GM23338 (cell line): ENCODE data around the gene NRL. TPM values are rescaled to one million over a fixed set of nuclear protein-coding genes. Genes with fewer than 3 reads are reported as not detected.

ENCODE experiments used
- ATAC-seq: fragments of 200-7000 bp; cut with Tn5 transposase; 3 replicates; pipeline ENCODE4 v1.9.1; 2020
- DNase-seq: peaks from one replicate; pipeline ENCODE4 v3.0.0-alpha.2; 2015; ENCODE audit warnings: low spot score
- H2AFZ ChIP-seq: fragments of 200-600 bp; sonication (generic); 2 replicates; pipeline ENCODE4 v1.8.0; 2016; ENCODE audit warnings: antibody characterized with exemption, mild to moderate bottlenecking, moderate library complexity
- H3F3A ChIP-seq: fragments of 200-600 bp; sonication (generic); replicated peaks from 2 replicates; pipeline ENCODE4 v1.8.0; 2017; ENCODE audit warnings: antibody characterized with exemption, mixed run types, low read depth
- H3K27ac ChIP-seq: fragments of 200-600 bp; sonication (generic); 2 replicates; pipeline ENCODE4 v1.6.1; 2016; ENCODE audit warnings: low read depth
- H3K27me3 ChIP-seq: fragments of 200-600 bp; sonication (generic); 2 replicates; pipeline ENCODE4 v1.8.0; 2016; ENCODE audit warnings: mild to moderate bottlenecking, mixed run types, moderate library complexity; ENCODE audit not compliant: insufficient read depth
- H3K36me3 ChIP-seq: fragments of 200-600 bp; sonication (generic); 2 replicates; pipeline ENCODE4 v1.8.0; 2016; ENCODE audit warnings: mild to moderate bottlenecking; ENCODE audit not compliant: insufficient read depth
- H3K4me1 ChIP-seq: fragments of 200-600 bp; sonication (generic); 2 replicates; pipeline ENCODE4 v1.8.0; 2016; ENCODE audit warnings: mild to moderate bottlenecking, moderate library complexity; ENCODE audit not compliant: insufficient read depth
- H3K4me2 ChIP-seq: fragments of 200-600 bp; sonication (generic); 2 replicates; pipeline ENCODE4 v1.7.1; 2017; ENCODE audit warnings: mixed run types
- H3K4me3 ChIP-seq: fragments of 200-600 bp; sonication (generic); 2 replicates; pipeline ENCODE4 v1.6.1; 2016; ENCODE audit warnings: mixed run types
- H3K79me2 ChIP-seq: fragments of 200-600 bp; sonication (generic); replicated peaks from 2 replicates; pipeline ENCODE4 v1.8.0; 2017; ENCODE audit warnings: mild to moderate bottlenecking; ENCODE audit not compliant: insufficient read depth
- H3K9me2 ChIP-seq: fragments of 200-600 bp; sonication (generic); 2 replicates; pipeline ENCODE4 v1.8.0; 2017; ENCODE audit not compliant: insufficient read depth
- H4K20me1 ChIP-seq: fragments of 200-600 bp; sonication (generic); replicated peaks from 2 replicates; pipeline ENCODE4 v1.8.0; 2017; ENCODE audit warnings: mild to moderate bottlenecking; ENCODE audit not compliant: insufficient read depth
- H3K27ac Mint-ChIP-seq: 2 replicates; pipeline ENCODE4 v1.8.0; 2020; ENCODE audit warnings: inconsistent platforms, mild to moderate bottlenecking, moderate library complexity, mixed read lengths
- H3K27me3 Mint-ChIP-seq: 3 replicates; pipeline ENCODE4 v1.8.0; 2022; ENCODE audit warnings: low read depth, mild to moderate bottlenecking, moderate library complexity, mixed read lengths, inconsistent platforms; ENCODE audit not compliant: insufficient read depth, poor library complexity
- H3K36me3 Mint-ChIP-seq: 3 replicates; pipeline ENCODE4 v1.8.0; 2021; ENCODE audit warnings: low read depth, mild to moderate bottlenecking, inconsistent platforms, moderate library complexity, mixed read lengths
- H3K4me1 Mint-ChIP-seq: 3 replicates; pipeline ENCODE4 v1.8.0; 2020; ENCODE audit warnings: mild to moderate bottlenecking, inconsistent platforms, mixed read lengths
- H3K4me3 Mint-ChIP-seq: 3 replicates; pipeline ENCODE4 v1.8.0; 2021; ENCODE audit warnings: moderate library complexity, mild to moderate bottlenecking, inconsistent platforms, mixed read lengths
- H3K9me3 Mint-ChIP-seq: 3 replicates; pipeline ENCODE4 v1.8.0; 2020; ENCODE audit warnings: moderate library complexity, mild to moderate bottlenecking, inconsistent platforms, mixed read lengths
- CREB1 ChIP-seq: fragments of 250-450 bp; sonication (Bioruptor Pico); IDR thresholded peaks from 2 replicates; pipeline ENCODE4 v1.5.0; 2020; ENCODE audit warnings: low read depth, mild to moderate bottlenecking, moderate library complexity
- ETS1 ChIP-seq: IDR thresholded peaks from 2 replicates; pipeline ENCODE4 v1.6.1; 2016; ENCODE audit warnings: antibody characterized with exemption
- EZH2 ChIP-seq: fragments of 200-600 bp; sonication (generic); IDR thresholded peaks from one replicate; pipeline ENCODE4 v1.8.0; 2017; ENCODE audit warnings: antibody characterized with exemption, mild to moderate bottlenecking, low read depth; ENCODE audit not compliant: unreplicated experiment
- EZH2phosphoT487 ChIP-seq: fragments of 200-600 bp; sonication (generic); IDR thresholded peaks from one replicate; pipeline ENCODE4 v1.8.1; 2018; ENCODE audit warnings: antibody characterized with exemption; ENCODE audit not compliant: unreplicated experiment
- JUNB ChIP-seq: IDR thresholded peaks from one replicate; pipeline ENCODE4 v1.6.1; 2016; ENCODE audit warnings: antibody characterized with exemption; ENCODE audit not compliant: unreplicated experiment
- NANOG ChIP-seq: IDR thresholded peaks from 2 replicates; pipeline ENCODE4 v1.6.1; 2016; ENCODE audit warnings: antibody characterized with exemption, borderline replicate concordance
- POLR2AphosphoS5 ChIP-seq: IDR thresholded peaks from 2 replicates; pipeline ENCODE4 v1.6.1; 2016; ENCODE audit warnings: antibody characterized with exemption, low read depth
- STAT1 ChIP-seq: IDR thresholded peaks from one replicate; pipeline ENCODE4 v1.6.1; 2016; ENCODE audit warnings: antibody characterized with exemption; ENCODE audit not compliant: unreplicated experiment
- ZNF114 ChIP-seq: fragments of 250-450 bp; sonication (Bioruptor Pico); IDR thresholded peaks from 2 replicates; pipeline ENCODE4 v1.5.0; 2020; ENCODE audit warnings: mild to moderate bottlenecking, moderate library complexity
- ZNF331 ChIP-seq: fragments of 250-450 bp; sonication (Bioruptor Pico); IDR thresholded peaks from 2 replicates; pipeline ENCODE4 v1.5.0; 2020; ENCODE audit warnings: low read depth, mild to moderate bottlenecking, moderate library complexity
- ZNF462 ChIP-seq: fragments of 250-450 bp; sonication (Bioruptor Pico); IDR thresholded peaks from 2 replicates; pipeline ENCODE4 v1.5.0; 2020; ENCODE audit warnings: mild to moderate bottlenecking, moderate library complexity
- polyA plus RNA-seq: library from polyadenylated mRNA; unstranded; fragments of >200 nt; fragmentation: Nextera tagmentation; extraction: Ambion mirVana; gene quantifications from 2 replicates; pipeline ENCODE4 v1.2.1, GENCODE V29; 2016
- total RNA-seq: library from RNA; depleted of rRNA; stranded (reverse); fragments of >200 nt; shearing (Covaris generic); gene quantifications from 2 replicates; pipeline ENCODE4 v1.2.3, GENCODE V29; 2014
- TF ChIP-seq, protein P1 (sequence below): IDR thresholded peaks from one replicate; pipeline ENCODE4 v1.6.1; 2018; ENCODE audit warnings: antibody characterized with exemption; ENCODE audit not compliant: unreplicated experiment
- TF ChIP-seq, protein P2 (sequence below), 2 experiments: fragments of 200-600 bp in 1 of 2; sonication (generic) in 1 of 2; conservative IDR thresholded peaks; 2 replicates each; pipeline versions ENCODE4 v1.5.1 to v1.6.1; 2016 to 2017; ENCODE audit warnings: antibody characterized with exemption in 2 of 2, low read depth in 2 of 2, mild to moderate bottlenecking in 2 of 2, moderate library complexity in 1 of 2

Gene NRL
- total and polyA plus RNA-seq, 2 experiments from 2014 or later: 1.8 to 2.2 TPM

DNA sequence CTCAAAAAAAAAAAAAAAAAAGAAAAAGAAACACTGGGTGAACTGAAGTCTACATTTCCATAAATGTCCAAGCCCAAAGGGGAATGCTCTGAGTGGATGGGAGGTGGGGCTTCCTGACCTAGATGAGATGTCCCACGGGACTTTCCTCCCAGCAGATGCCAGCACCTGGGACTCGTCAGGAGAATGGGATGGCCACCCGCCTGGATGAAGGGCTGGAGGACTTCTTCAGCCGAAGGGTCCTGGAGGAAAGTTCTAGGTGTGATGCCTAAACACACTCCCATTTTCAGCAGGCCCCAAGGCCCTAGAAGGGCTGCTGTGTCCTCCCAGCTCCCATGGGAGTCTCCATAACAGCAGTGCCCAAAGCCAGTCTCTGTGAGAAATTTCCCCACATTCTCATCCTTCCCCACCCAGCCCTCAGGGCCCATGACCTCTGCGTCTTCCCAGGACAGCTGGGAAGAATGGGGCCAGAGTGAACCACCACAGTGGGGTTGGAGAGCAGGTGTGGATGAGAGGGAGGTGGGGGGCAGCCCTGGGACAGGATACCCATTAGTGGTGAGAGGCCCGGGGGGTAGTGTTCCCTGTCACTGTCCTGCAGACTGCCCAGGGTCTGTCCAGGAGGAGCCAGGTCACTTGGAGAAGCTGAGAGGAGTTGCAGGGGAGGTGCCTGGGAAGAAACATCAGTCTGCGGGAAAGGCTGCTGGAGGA lies 50.5 kb downstream of the NRL start:
- no peak overlapping the region for H3K4me3 Mint-ChIP-seq
- no peaks in the 10 kb centered on the region; the same call in 2 of the 3 replicates for H3K9me3 Mint-ChIP-seq
- Histone ChIP-seq H4K20me1 (no peaks in the 10 kb centered on the region), H2AFZ (no peak overlapping the region), H3K4me3 (no peak overlapping the region), H3K4me1 (no peaks in the 10 kb centered on the region), H3K4me2 (no peak overlapping the region), H3F3A (no peaks in the 10 kb centered on the region), H3K27ac (no peak overlapping the region), H3K79me2 (no peaks in the 10 kb centered on the region), H3K36me3 (no peaks in the 10 kb centered on the region), H3K27me3 (no peaks in the 10 kb centered on the region), H3K9me2 (no peaks in the 10 kb centered on the region)
- H3K4me1 Mint-ChIP-seq: peaks cover 7% of the 10 kb centered on the region; the same call in 1 of the 3 replicates
- no peak for TF ChIP-seq ZNF114 (CRISPR knock-in tag)
- TF ChIP-seq STAT1: no peak
- TF ChIP-seq, protein P1, sequence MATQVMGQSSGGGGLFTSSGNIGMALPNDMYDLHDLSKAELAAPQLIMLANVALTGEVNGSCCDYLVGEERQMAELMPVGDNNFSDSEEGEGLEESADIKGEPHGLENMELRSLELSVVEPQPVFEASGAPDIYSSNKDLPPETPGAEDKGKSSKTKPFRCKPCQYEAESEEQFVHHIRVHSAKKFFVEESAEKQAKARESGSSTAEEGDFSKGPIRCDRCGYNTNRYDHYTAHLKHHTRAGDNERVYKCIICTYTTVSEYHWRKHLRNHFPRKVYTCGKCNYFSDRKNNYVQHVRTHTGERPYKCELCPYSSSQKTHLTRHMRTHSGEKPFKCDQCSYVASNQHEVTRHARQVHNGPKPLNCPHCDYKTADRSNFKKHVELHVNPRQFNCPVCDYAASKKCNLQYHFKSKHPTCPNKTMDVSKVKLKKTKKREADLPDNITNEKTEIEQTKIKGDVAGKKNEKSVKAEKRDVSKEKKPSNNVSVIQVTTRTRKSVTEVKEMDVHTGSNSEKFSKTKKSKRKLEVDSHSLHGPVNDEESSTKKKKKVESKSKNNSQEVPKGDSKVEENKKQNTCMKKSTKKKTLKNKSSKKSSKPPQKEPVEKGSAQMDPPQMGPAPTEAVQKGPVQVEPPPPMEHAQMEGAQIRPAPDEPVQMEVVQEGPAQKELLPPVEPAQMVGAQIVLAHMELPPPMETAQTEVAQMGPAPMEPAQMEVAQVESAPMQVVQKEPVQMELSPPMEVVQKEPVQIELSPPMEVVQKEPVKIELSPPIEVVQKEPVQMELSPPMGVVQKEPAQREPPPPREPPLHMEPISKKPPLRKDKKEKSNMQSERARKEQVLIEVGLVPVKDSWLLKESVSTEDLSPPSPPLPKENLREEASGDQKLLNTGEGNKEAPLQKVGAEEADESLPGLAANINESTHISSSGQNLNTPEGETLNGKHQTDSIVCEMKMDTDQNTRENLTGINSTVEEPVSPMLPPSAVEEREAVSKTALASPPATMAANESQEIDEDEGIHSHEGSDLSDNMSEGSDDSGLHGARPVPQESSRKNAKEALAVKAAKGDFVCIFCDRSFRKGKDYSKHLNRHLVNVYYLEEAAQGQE: no peak
- TF ChIP-seq, protein P2, sequence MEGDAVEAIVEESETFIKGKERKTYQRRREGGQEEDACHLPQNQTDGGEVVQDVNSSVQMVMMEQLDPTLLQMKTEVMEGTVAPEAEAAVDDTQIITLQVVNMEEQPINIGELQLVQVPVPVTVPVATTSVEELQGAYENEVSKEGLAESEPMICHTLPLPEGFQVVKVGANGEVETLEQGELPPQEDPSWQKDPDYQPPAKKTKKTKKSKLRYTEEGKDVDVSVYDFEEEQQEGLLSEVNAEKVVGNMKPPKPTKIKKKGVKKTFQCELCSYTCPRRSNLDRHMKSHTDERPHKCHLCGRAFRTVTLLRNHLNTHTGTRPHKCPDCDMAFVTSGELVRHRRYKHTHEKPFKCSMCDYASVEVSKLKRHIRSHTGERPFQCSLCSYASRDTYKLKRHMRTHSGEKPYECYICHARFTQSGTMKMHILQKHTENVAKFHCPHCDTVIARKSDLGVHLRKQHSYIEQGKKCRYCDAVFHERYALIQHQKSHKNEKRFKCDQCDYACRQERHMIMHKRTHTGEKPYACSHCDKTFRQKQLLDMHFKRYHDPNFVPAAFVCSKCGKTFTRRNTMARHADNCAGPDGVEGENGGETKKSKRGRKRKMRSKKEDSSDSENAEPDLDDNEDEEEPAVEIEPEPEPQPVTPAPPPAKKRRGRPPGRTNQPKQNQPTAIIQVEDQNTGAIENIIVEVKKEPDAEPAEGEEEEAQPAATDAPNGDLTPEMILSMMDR (conservative IDR thresholded peaks at IDR 0.05; ENCODE audit: low read depth in 2 of 2): no peak
- TF ChIP-seq ZNF462 (CRISPR knock-in tag): no peak
- TF ChIP-seq POLR2AphosphoS5: no peak
- TF ChIP-seq ZNF331: no peak
- no peak for TF ChIP-seq EZH2phosphoT487
- no peak for TF ChIP-seq JUNB
- no peak for TF ChIP-seq ETS1
- no peak for TF ChIP-seq NANOG
- TF ChIP-seq EZH2: no peak
- TF ChIP-seq CREB1 (CRISPR knock-in tag): no peak
- DNase-seq: no peak
- no peak for ATAC-seq
- H3K27ac Mint-ChIP-seq: no peak overlapping the region
- H3K27me3 Mint-ChIP-seq: peaks cover 2% of the 10 kb centered on the region
- peaks cover 6% of the 10 kb centered on the region; the same call in 2 of the 3 replicates for H3K36me3 Mint-ChIP-seq
